ENCODE measurements around the gene WNT3A. TPM values are rescaled to one million over a fixed set of nuclear protein-coding genes. Genes with fewer than 3 reads are reported as not detected.

The WNT3A gene
- polyA plus RNA-seq, 1 of the 3 experiments (the other 2 are of a cell fraction) = not detected

DNA sequence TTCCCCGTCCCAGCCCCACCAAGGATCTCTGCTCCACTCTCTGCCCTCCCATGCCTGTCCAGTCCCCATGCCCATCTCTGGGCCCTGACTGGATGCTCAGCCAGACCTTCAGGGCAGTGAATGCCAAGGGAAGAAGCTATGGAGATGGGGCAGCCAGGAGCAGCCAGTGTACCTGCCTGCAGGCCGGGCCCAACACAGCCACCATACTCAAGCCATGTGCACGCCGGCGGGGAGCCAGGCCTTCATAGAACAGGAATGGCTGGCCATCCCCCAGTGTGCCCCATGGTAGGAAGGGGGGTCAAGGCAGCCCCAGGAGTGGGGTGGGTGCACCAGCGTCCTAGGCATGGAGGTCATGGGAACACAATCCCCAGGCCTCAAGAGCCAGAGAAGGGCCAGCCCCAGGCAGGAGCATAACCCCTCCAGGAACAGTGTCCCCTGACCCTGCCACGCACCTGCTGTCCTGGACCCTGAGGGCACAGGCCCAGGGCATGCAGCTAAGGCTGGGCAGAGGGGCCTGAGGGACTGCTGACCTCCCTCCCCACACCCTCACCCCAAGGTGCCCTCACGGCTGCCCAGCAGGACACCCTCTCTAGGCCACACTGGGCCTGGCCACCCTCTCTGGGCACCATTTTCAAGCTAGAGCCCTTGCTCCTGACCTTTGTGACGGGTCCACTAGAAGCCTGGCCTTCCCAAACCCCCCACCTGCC is 55.4 kb downstream of the WNT3A start:
- Histone ChIP-seq H4K20me1 (ENCODE audit: insufficient read depth) (no peaks in the 10 kb centered on the region), H3K79me2 (ENCODE audit: insufficient read depth) (no peaks in the 10 kb centered on the region), H3K9me3 (no peaks in the 10 kb centered on the region), H3K27ac (ENCODE audit: low read depth in 2 of 2, low read length in 1 of 2) (no peak overlapping the region), H2AFZ (ENCODE audit: low read depth) (no peak overlapping the region), H3K4me3 (ENCODE audit: low read depth in 2 of 2, low read length in 1 of 2) (no peak overlapping the region), H3K4me1 (ENCODE audit: control insufficient read depth in 1 of 2, insufficient read depth in 2 of 2, low read depth in 1 of 2, low read length in 1 of 2) (peaks cover 0 to 3% of the 10 kb centered on the region in 2 experiments; a peak in 2 of 4 replicates), H3K9ac (no peak overlapping the region), H3K9me2 (no peaks in the 10 kb centered on the region), H3K27me3 (ENCODE audit: insufficient read depth) (peaks cover 36% of the 10 kb centered on the region; the same call in 1 of the 2 replicates), H3K36me3 (replicated peaks in 1 of 2; ENCODE audit: control insufficient read depth in 1 of 2, insufficient read depth in 2 of 2, low read length in 1 of 2) (no peaks in the 10 kb centered on the region), H3K4me2 (no peak overlapping the region), H3F3A (replicated peaks; ENCODE audit: insufficient read depth) (no peaks in the 10 kb centered on the region)
- CTCF ChIA-PET = interaction anchor here (1.9 kb wide), 1 partner anchor 58 kb away, joined by 4 read pairs; no protein-coding TSS in a partner anchor
- WGBS (ENCODE audit: low lambda C conversion rate) = 61% methylated on average over 2 of the region's 9 CpGs
- POLR2A ChIA-PET = no interaction called here
- TF ChIP-seq POLR2AphosphoS5 (IDR thresholded peaks at IDR 0.05; ENCODE audit: low read depth, low read length) (no peak), GATA2 (CRISPR knock-in tag; IDR thresholded peaks at IDR 0.05) (no peak), RCOR1 (IDR thresholded peaks at IDR 0.05; ENCODE audit: low read length) (no peak), FOXJ3 (CRISPR knock-in tag; IDR thresholded peaks at IDR 0.05) (no peak), GABPA (IDR thresholded peaks at IDR 0.05; ENCODE audit: low read depth) (no peak), CTCF (IDR thresholded peaks at IDR 0.05) (no peak), EP300 (IDR thresholded peaks at IDR 0.05; ENCODE audit: borderline replicate concordance in 1 of 2, low read depth in 1 of 2, low read length in 1 of 2) (no peak), USF1 (IDR thresholded peaks at IDR 0.05; ENCODE audit: borderline replicate concordance, low read depth) (no peak), TCF12 (IDR thresholded peaks at IDR 0.05) (no peak), TAF1 (IDR thresholded peaks at IDR 0.05; ENCODE audit: borderline replicate concordance, low read depth, low read length) (no peak), MEF2A (IDR thresholded peaks at IDR 0.05; ENCODE audit: borderline replicate concordance, low read depth) (no peak), ELF1 (IDR thresholded peaks at IDR 0.05) (no peak), EZH2phosphoT487 (IDR thresholded peaks at IDR 0.05; ENCODE audit: borderline replicate concordance, low read depth) (no peak), PBX3 (IDR thresholded peaks at IDR 0.05) (no peak), SIN3A (IDR thresholded peaks at IDR 0.05; ENCODE audit: borderline replicate concordance, low read depth, low read length) (no peak), SMC3 (IDR thresholded peaks at IDR 0.05; ENCODE audit: low read depth, low read length) (no peak)
- TF ChIP-seq, protein P1, sequence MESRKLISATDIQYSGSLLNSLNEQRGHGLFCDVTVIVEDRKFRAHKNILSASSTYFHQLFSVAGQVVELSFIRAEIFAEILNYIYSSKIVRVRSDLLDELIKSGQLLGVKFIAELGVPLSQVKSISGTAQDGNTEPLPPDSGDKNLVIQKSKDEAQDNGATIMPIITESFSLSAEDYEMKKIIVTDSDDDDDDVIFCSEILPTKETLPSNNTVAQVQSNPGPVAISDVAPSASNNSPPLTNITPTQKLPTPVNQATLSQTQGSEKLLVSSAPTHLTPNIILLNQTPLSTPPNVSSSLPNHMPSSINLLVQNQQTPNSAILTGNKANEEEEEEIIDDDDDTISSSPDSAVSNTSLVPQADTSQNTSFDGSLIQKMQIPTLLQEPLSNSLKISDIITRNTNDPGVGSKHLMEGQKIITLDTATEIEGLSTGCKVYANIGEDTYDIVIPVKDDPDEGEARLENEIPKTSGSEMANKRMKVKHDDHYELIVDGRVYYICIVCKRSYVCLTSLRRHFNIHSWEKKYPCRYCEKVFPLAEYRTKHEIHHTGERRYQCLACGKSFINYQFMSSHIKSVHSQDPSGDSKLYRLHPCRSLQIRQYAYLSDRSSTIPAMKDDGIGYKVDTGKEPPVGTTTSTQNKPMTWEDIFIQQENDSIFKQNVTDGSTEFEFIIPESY (IDR thresholded peaks at IDR 0.05; ENCODE audit: borderline replicate concordance, low read depth) = no peak
- no peak for DNase-seq

All from SK-N-SH (cell line).